H7 (cell line): ENCODE results near the gene NTNG1. TPM values are rescaled to one million over a fixed set of nuclear protein-coding genes. Genes with fewer than 3 reads are reported as not detected.
"Not testable (repeated sequence)": the region's sequence is repeated elsewhere in the genome, so short reads cannot be mapped to it uniquely, and the experiment has no call there.

ENCODE experiments used
- DNase-seq: peaks from one replicate; pipeline ENCODE4 v3.0.0; 2012
- H3K27me3 ChIP-seq: 2 replicates; pipeline ENCODE4 v1.6.0; 2011; ENCODE audit warnings: mild to moderate bottlenecking, low read length; ENCODE audit not compliant: control insufficient read depth, insufficient read depth
- H3K36me3 ChIP-seq: replicated peaks from 2 replicates; pipeline ENCODE4 v1.5.1; 2011; ENCODE audit warnings: low read length; ENCODE audit not compliant: control insufficient read depth, insufficient read depth
- H3K4me3 ChIP-seq: 2 replicates; pipeline ENCODE4 v1.5.1; 2011; ENCODE audit warnings: low read depth, mild to moderate bottlenecking, control low read depth, low read length, moderate library complexity; ENCODE audit not compliant: insufficient read depth
- total RNA-seq: library from RNA; depleted of rRNA; stranded (reverse); fragments of >200 nt; shearing (Covaris generic); gene quantifications from 2 replicates; pipeline ENCODE4 v1.2.3, GENCODE V29; 2014

NTNG1 gene
- total RNA-seq, 1 experiment from 2014 or later = 5.4 TPM

DNA sequence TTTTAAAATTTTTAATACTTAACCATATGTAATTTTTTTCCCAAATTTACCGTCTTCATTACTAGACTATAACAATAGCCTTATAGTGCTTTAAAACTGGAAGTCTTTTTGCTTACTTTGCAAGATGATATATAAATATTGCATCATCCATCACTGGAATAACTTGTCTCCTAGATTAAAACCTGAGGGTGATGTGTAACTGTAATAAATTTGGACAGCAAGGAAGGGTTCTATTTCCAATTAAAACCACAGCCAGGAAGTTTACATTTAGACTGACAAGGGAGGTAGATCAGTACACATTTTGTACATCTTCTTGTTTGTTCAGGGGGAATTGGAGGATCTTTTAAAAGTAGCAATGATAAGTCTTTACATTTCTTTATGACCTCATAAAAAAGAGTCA, 21.9 kb downstream of the NTNG1 start:
- H3K4me3 ChIP-seq = no peak overlapping the region
- no peaks in the 10 kb centered on the region for H3K27me3 ChIP-seq
- no peak for DNase-seq
- H3K36me3 ChIP-seq = no peaks in the 10 kb centered on the region

DNA sequence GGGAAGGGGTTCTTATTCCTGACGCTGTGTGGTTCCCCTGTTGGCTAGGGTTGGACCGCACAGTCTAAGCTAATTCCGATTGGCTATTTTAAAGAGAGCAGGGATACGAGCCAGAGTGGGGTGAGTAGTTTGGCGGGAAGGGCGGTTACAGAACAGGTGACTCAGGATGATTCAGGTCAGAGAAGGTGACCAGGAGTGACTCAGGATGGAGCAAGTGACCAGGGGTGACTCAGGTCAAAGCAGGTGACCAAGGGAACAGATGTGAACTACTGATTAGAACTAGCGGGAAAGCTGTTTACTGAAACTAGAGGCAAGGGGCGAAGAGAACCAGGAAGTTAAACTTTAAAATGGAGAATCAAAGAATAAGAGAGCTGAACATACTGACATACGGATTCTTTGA, 24.1 kb downstream of the NTNG1 start:
- not testable (repeated sequence) for H3K4me3 ChIP-seq, H3K27me3 ChIP-seq, H3K36me3 ChIP-seq, DNase-seq

DNA sequence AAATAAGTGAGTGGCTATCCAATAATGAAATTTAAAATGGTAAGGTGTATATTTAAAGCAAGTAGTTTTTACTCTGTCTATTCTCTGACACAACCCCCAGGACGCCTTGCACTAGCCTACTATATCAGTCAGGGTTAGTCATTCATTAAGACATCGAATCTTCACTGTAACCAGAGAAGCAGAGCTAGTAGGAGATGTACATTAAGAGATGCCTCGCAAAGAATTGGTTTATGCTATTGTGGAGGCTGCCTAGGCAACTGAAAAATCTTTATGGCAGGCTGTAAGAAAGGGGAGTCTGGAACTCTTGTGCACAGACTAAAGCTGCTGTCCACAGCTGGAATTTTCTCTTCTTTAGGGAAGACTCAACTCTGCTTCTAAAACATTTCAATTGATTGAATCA, 28.8 kb downstream of the NTNG1 start:
- DNase-seq = no peak

DNA sequence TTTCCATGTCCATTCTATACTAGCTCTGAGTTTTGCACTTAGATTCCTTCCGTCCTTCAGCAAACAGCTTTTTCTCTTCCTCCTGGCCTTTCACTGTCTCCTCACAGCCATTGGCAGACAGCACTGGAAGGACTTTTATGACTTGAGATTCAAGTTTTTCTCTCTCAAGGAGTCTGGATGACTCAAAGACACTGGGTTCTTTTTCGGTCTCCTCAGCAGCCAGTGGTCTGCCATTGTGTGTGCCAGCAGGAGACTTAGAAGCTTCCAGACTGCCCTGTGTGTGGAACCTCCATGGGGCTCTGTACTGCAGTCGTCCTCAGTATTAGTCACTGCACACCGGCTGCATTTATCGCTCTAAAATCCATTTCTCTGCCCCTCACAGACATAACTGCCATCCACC, 30.5 kb downstream of the NTNG1 start:
- H3K36me3 ChIP-seq = no peaks in the 10 kb centered on the region
- H3K27me3 ChIP-seq = no peaks in the 10 kb centered on the region
- DNase-seq = no peak
- no peak overlapping the region for H3K4me3 ChIP-seq

More for the DNA sequence above, 28.8 kb downstream of the NTNG1 start:
- Histone ChIP-seq H3K27me3 (no peaks in the 10 kb centered on the region), H3K4me3 (no peak overlapping the region), H3K36me3 (no peaks in the 10 kb centered on the region)

DNA sequence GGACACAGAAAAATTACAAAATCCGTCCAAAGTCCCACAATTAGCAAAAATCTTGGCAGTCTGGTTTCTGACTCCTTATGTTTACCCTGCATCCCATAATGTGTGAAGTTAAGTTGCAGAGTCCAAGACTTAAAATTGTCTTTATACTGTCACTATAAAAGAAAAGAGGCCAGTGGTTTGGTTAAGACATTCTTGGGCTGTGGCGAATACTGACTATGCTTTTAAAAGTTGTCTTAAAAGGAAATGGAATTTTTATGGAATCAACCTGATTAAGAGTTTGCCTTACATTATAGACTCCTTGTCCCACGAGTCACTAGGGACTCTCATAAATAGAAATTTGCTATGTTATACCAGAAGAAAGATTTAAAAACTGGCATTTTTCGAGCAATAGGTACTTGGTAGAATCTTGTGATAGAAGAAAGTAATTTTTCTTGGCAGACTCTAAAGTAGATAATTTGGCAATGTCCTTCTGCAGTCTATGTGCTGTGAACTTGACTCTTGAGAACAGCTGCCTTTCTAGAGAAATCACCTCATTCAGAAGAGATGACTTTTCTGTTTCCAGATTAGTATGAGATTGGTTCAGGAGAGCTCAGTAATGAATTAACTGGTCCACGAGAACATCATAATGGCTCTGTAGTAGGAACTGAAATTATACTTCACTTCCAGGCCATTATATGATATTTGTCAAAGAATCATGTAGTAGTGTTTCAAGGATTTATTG, 31.8 kb downstream of the NTNG1 start:
- DNase-seq = no peak
- Histone ChIP-seq H3K4me3 (no peak overlapping the region), H3K36me3 (no peaks in the 10 kb centered on the region), H3K27me3 (no peaks in the 10 kb centered on the region)

DNA sequence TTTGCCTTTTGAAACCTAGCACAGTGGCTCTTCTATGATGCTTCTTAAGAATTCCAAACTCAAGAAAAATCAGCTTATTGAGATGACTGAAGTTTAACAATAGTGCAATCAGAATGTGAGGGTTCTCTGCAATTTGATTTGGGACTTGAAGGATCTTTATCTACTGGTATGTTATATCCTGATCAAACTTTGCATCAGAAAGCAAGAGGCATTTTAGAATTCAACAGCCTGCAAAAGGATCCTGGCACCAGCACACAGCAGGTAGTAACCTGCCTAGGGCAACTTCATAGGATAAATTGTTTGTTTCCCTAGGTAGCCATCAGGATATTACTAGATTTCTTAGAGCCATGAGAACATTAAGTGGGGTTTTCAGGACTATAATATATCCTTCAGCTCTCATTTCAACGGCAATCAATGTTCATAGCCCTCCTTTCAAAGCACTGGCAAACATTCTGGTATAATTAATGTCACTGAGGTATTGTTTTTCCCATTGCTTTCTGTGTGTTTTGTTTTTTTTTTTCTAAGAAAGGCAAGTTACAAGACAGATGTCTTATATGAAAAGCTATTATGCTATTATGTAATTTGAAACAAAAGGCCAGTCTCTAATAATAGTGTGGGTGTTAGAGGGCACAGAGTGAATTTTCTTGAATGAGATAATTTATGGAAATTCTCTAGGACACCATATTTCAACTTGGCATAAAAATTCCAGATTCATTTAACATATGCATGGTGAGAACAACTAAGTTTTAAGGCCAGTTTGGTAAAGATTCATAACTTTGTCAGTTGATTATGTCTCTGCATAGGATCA, 34.5 kb downstream of the NTNG1 start:
- no peak for DNase-seq
- H3K4me3 ChIP-seq = no peak overlapping the region
- H3K36me3 ChIP-seq = no peaks in the 10 kb centered on the region
- H3K27me3 ChIP-seq = no peaks in the 10 kb centered on the region

DNA sequence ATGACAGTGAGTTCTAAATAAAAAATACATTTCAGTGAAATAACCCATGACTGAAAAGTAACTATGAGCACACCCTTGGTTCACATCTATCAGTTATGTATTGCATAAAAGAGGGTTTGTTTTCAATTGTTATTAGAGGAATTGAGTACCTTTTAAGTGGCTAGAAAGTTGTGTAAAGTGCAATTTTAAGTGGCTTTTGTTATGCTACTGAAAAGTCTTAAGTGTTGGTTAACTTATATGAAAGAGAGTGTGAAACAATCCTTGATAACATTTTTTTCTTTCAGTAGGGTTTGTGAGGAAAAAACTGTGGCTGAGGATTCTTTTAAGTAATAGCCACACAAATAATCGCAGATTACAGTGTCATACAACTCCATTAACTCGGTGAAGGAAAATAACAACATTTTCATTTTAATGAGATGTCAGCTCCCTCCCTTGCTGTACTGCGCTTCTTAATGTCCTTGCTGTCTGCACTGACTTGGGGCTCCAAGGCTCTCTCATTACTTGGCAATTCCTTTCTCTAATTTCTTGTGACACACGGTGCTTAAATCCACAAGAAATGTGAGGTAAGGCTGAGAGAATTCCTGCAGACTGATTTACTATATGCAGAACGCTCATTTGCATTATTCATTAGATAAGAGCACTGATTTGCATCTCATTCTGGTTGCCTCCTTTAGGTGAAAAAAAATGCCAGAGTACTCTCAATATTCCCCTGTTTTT, 40.6 kb downstream of the NTNG1 start:
- H3K27me3 ChIP-seq = no peaks in the 10 kb centered on the region
- H3K36me3 ChIP-seq = no peaks in the 10 kb centered on the region
- no peak overlapping the region for H3K4me3 ChIP-seq
- no peak for DNase-seq

DNA sequence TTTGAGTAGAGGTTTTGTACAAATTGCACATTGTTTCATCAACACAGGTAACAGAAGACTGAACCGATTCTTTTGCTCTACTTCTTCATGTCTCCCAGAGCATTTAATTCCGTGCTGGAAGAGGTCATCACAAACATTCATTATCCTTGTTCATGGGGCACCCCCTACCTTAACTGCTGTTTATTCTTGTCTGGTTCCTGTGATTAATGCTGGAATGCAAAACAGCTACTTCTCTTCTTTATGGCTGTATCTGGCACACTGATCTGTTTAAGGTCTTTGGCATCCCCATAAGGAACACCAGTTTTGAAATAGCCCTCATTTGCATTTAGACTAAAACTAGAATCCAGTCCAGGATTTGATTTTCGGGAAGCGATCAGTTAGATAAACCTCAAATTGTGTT, 42.2 kb downstream of the NTNG1 start:
- H3K27me3 ChIP-seq = no peaks in the 10 kb centered on the region
- H3K4me3 ChIP-seq = no peak overlapping the region
- no peak for DNase-seq
- no peaks in the 10 kb centered on the region for H3K36me3 ChIP-seq

DNA sequence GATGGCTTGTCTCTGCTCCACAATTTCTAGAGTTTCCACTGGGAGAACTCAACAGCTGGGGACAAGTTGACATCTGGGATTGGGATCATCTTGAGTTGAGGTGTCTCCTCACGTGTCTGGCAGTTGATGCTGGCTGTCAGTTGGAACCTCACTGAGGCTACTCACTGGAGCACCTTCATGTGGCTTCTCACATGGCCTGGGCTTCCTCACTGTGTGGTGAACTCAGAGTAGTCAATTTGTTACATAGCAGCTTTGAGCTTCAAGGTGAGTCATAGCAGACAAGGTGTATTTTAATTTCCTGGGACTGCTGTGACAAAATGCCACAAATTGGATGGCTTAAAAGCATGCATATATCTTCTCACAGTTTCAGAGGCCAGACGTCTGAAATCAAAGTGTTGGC, 44.0 kb downstream of the NTNG1 start:
- DNase-seq = no peak
- no peak overlapping the region for H3K4me3 ChIP-seq
- H3K27me3 ChIP-seq = no peaks in the 10 kb centered on the region
- no peaks in the 10 kb centered on the region for H3K36me3 ChIP-seq

DNA sequence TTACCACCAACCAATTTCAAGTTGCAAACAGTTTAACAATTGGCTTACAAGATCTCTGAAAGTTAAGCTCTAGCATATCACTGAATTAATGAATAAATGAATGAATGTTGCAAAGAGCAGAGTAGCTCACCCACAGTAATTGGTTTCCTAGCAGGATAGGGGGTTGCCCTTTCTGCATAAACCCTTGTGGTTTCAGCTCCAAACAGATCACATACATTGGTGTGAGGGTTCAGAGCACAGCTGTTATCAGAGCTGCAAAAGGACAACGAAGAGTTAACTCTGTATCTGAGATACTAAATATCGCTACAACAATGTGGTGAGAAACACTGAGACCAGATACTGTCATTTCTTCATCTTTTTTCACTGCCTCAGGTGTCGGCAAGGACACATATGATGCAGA, 46.6 kb downstream of the NTNG1 start:
- Histone ChIP-seq H3K36me3 (no peaks in the 10 kb centered on the region), H3K4me3 (no peak overlapping the region), H3K27me3 (no peaks in the 10 kb centered on the region)
- DNase-seq = no peak

DNA sequence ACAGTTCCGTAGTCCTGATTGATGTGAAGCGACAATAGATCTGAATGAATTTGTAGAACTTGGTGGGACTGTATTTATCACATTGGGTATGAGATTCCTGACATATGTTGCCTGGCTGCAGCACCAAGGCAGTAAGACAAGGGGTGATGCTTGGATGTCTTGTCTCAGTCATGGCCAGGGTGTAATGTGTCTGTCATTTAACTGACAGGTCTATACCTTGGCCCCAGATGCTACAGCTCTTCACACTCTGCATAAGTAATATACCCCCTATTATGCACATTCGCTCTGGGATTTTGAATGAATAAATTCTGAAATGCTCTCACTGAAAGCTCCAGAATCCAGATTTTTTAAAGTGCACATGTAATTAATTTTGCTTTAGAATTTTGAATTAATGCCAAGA, 47.3 kb downstream of the NTNG1 start:
- Histone ChIP-seq H3K4me3 (no peak overlapping the region), H3K36me3 (no peaks in the 10 kb centered on the region), H3K27me3 (no peaks in the 10 kb centered on the region)
- no peak for DNase-seq

DNA sequence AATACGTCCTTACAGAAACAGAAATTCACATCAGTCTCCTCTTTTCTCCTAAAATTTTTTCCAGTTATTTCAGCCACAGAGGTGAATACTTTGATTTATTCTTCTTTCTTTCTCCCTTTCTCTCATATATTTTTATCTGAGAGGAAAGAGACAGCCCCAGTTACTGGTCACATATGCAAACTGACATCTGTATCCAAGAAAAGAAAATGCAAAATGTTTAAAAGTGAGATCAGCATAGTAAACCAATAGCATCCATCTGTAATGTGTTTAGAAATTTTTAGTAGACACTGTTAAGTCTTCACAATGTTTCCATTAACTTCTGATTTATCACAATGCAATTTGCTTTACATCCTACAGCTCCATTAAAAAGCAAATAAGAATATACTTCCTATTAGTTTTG, 53.5 kb downstream of the NTNG1 start:
- Histone ChIP-seq H3K4me3 (no peak overlapping the region), H3K36me3 (no peaks in the 10 kb centered on the region), H3K27me3 (no peaks in the 10 kb centered on the region)
- no peak for DNase-seq

DNA sequence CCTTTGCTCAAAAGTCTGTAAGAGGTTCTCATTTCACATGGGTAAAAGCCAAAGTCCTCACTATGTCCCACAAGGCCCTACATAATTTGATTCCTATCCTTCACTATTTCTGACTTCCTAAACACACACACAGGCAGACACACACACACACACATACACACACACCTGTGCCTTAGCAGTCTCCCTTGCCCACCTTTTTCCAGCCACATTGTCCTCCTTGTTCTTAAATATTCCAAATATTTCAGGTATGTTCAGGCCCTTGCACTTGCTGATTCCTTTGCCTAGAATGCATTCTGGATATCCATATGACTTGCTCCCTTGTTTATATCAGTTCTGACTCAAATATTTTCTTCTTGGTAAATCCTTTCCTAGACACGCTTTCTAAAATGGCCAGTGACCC, 54.6 kb downstream of the NTNG1 start:
- Histone ChIP-seq H3K4me3 (no peak overlapping the region), H3K27me3 (no peaks in the 10 kb centered on the region), H3K36me3 (no peaks in the 10 kb centered on the region)
- DNase-seq = no peak

DNA sequence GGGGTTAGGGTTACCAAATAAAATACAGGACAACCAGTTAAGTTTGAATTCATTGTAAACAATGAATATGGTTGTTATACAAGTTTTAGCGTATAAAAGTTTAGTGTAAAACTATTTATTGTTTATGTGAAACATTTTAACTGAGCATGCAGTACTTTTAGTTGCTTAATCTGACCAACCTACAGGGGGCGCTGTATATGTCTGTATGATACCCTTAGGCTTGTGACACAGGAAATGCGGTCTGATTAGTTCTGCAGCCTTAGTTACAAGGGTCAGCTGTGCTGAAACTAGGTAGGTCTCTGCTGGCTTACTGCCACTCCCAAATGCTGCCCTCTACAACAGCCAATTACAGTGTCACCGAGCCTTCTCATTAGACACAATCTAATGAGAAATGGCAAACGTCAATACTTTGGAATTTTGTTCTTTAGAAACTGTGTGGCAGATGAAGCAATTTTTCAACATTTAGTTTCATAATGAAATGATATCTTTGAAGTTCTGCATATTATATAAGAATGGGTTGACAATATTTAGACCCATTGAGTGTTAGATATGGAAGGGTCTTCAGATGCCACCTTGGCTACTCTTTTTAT, 56.2 kb downstream of the NTNG1 start:
- DNase-seq = peak; percentile 10
- Histone ChIP-seq H3K4me3 (no peak overlapping the region), H3K36me3 (no peaks in the 10 kb centered on the region), H3K27me3 (no peaks in the 10 kb centered on the region)
